T-helper 17 cell (primary cell): ENCODE measurements around the gene FAT1. TPM values are rescaled to one million over a fixed set of nuclear protein-coding genes. Genes with fewer than 3 reads are reported as not detected.

Experiments used
- ATAC-seq: fragments of 150-1000 bp; cut with Tn5 transposase; 2 replicates; pipeline ENCODE4 v1.10.0; 2021; ENCODE audit warnings: mild to moderate bottlenecking, moderate library complexity
- DNase-seq, 3 donors: peaks; one replicate each; pipeline versions ENCODE4 v3.0.0 to v3.0.0-alpha.2; 2020 to 2021
- H3K9me3 ChIP-seq: one replicate; pipeline ENCODE4 v1.7.0; 2013; ENCODE audit warnings: low read length, mild to moderate bottlenecking; ENCODE audit not compliant: control insufficient read depth, poor library complexity, severe bottlenecking
- H3K27ac Mint-ChIP-seq: one replicate; pipeline ENCODE4 v1.8.0; 2022; ENCODE audit warnings: mild to moderate bottlenecking, moderate library complexity, mixed read lengths
- H3K27me3 Mint-ChIP-seq: one replicate; pipeline ENCODE4 v1.8.0; 2022; ENCODE audit warnings: mixed read lengths
- H3K36me3 Mint-ChIP-seq: one replicate; pipeline ENCODE4 v1.8.0; 2022; ENCODE audit warnings: low read depth, mixed read lengths
- H3K4me1 Mint-ChIP-seq: one replicate; pipeline ENCODE4 v1.8.0; 2022; ENCODE audit warnings: mild to moderate bottlenecking, mixed read lengths
- H3K4me3 Mint-ChIP-seq: one replicate; pipeline ENCODE4 v1.8.0; 2022; ENCODE audit warnings: mild to moderate bottlenecking, moderate library complexity, mixed read lengths
- total RNA-seq, 4 donors: library from RNA in 2 of 4; stranded (reverse) in 2 of 4; gene quantifications; one replicate each; pipeline ENCODE4 v1.2.3 and lab custom pipeline; 2022 to 2026

The FAT1 gene
- total RNA-seq, 2 donors from 2014 or later: not detected

DNA sequence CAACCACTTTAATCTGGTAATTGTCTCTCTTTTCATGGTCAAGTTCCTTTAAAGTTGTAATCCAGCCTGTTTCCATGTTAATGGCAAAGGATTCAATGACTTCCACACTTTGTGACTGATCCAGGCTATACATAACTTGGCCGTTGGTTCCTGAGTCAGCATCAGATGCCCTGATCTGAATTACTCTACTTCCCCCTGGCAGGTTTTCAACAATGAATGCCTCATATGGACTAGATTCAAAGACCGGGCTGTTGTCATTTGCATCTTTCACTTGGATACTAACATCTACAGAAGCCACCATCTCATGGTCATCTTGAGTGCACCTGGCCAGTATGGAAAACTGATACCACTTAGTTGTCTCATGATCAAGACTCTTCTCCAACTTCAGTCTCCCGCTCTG, 105.7 kb downstream of the FAT1 start:
- H3K9me3 ChIP-seq: no peaks in the 10 kb centered on the region
- H3K36me3 Mint-ChIP-seq: no peaks in the 10 kb centered on the region
- ATAC-seq (no peak), DNase-seq (no peak)
- H3K4me3 Mint-ChIP-seq: no peak overlapping the region
- no peaks in the 10 kb centered on the region for H3K4me1 Mint-ChIP-seq
- H3K27me3 Mint-ChIP-seq: peaks cover 11% of the 10 kb centered on the region
- no peak overlapping the region for H3K27ac Mint-ChIP-seq

- Mint-ChIP-seq H3K36me3 (no peaks in the 10 kb centered on the region), H3K27ac (no peak overlapping the region), H3K4me1 (no peaks in the 10 kb centered on the region), H3K27me3 (no peaks in the 10 kb centered on the region), H3K4me3 (no peak overlapping the region)
- ATAC-seq (no peak), DNase-seq (no peak)
- peaks cover 3% of the 10 kb centered on the region for H3K9me3 ChIP-seq
Observed at GRCh38 chr4:186607490-186607889, 116.2 kb downstream of the FAT1 start.

DNA sequence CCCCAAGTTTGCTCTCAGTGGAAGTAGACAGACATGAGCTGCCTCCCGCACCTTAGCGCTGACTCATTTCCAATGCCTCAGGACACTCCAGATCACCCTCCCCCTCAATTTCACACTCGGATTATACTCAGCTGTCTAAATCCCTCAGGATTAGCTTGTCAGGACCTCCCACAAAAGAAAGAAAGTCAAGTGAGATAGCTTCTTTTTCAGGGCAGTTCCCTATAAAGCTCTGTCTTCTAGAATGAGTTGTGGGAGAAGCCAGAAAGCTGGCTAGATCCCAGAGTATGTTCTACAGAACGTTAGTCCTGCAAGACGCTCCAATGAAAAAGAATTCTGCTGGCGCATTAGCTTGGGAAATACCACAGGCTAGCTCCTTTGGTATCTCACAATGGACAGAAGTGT, 117.1 kb downstream of the FAT1 start:
- Mint-ChIP-seq H3K36me3 (no peaks in the 10 kb centered on the region), H3K27me3 (no peaks in the 10 kb centered on the region), H3K4me1 (no peaks in the 10 kb centered on the region), H3K4me3 (no peak overlapping the region), H3K27ac (no peak overlapping the region)
- ATAC-seq: no peak
- DNase-seq: no peak
- peaks cover 3% of the 10 kb centered on the region for H3K9me3 ChIP-seq

DNA sequence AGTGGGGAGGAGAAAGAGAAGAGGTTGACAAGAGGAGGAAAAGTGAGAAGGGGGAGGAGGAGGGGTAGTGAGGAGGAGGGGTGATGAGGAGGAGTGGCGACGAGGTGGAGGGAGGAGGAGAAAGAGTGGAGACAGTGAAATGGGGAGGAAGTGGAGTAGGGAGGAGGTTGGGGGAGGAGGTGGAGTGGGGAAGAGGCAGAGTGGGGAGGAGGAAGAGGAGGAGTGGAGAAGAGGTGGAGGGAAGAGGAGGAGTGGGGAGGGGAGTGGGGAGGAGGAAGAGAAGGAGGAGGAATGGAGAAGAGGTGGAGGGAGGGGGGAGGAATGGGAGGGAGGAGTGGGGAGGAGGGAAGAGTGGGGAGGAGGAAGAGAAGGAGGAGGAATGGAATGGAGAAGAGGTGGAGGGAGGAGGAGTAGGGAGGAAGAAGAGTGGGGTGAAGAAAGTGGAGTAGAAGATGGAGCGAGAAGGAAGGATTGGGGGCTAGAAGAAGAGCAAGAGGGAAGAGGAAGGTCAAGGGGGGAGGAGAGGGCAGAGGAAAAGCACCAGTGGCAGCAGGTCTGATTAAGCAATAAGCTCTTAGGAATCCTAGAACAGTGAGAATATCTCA, 118.3 kb downstream of the FAT1 start:
- H3K4me1 Mint-ChIP-seq: no peaks in the 10 kb centered on the region
- no peaks in the 10 kb centered on the region for H3K36me3 Mint-ChIP-seq
- H3K27me3 Mint-ChIP-seq: no peaks in the 10 kb centered on the region
- no peak overlapping the region for H3K27ac Mint-ChIP-seq
- no peak overlapping the region for H3K4me3 Mint-ChIP-seq
- no peak for DNase-seq
- H3K9me3 ChIP-seq: peaks cover 3% of the 10 kb centered on the region
- ATAC-seq: no peak

- no peaks in the 10 kb centered on the region for H3K4me1 Mint-ChIP-seq
Observed at GRCh38 chr4:186604124-186604807, 119.4 kb downstream of the FAT1 start.

GRCh38 chr4:186602978-186603377, 120.7 kb downstream of the FAT1 start:
- no peaks in the 10 kb centered on the region for H3K36me3 Mint-ChIP-seq
- H3K27ac Mint-ChIP-seq: no peak overlapping the region
- H3K27me3 Mint-ChIP-seq: peaks cover 5% of the 10 kb centered on the region
- no peak overlapping the region for H3K4me3 Mint-ChIP-seq
- ATAC-seq (no peak), DNase-seq (no peak)
- H3K9me3 ChIP-seq: peaks cover under 1% of the 10 kb centered on the region
- H3K4me1 Mint-ChIP-seq: no peaks in the 10 kb centered on the region

More at GRCh38 chr4:186604124-186604807, 119.4 kb downstream of the FAT1 start:
- Mint-ChIP-seq H3K27me3 (peaks cover 5% of the 10 kb centered on the region), H3K27ac (no peak overlapping the region), H3K36me3 (no peaks in the 10 kb centered on the region), H3K4me3 (no peak overlapping the region)
- no peak for DNase-seq
- peaks cover 3% of the 10 kb centered on the region for H3K9me3 ChIP-seq
- ATAC-seq: no peak

GRCh38 chr4:186599483-186599882, 124.2 kb downstream of the FAT1 start:
- ATAC-seq: no peak
- H3K4me1 Mint-ChIP-seq: no peaks in the 10 kb centered on the region
- no peaks in the 10 kb centered on the region for H3K36me3 Mint-ChIP-seq
- H3K9me3 ChIP-seq: no peaks in the 10 kb centered on the region
- H3K27me3 Mint-ChIP-seq: peaks cover 5% of the 10 kb centered on the region
- no peak overlapping the region for H3K4me3 Mint-ChIP-seq
- DNase-seq: no peak
- no peak overlapping the region for H3K27ac Mint-ChIP-seq

GRCh38 chr4:186598686-186599085, 125.0 kb downstream of the FAT1 start:
- no peak overlapping the region for H3K4me3 Mint-ChIP-seq
- ATAC-seq (no peak), DNase-seq (no peak)
- no peaks in the 10 kb centered on the region for H3K9me3 ChIP-seq
- H3K36me3 Mint-ChIP-seq: no peaks in the 10 kb centered on the region
- peaks cover 5% of the 10 kb centered on the region for H3K27me3 Mint-ChIP-seq
- H3K27ac Mint-ChIP-seq: no peak overlapping the region
- no peaks in the 10 kb centered on the region for H3K4me1 Mint-ChIP-seq

DNA sequence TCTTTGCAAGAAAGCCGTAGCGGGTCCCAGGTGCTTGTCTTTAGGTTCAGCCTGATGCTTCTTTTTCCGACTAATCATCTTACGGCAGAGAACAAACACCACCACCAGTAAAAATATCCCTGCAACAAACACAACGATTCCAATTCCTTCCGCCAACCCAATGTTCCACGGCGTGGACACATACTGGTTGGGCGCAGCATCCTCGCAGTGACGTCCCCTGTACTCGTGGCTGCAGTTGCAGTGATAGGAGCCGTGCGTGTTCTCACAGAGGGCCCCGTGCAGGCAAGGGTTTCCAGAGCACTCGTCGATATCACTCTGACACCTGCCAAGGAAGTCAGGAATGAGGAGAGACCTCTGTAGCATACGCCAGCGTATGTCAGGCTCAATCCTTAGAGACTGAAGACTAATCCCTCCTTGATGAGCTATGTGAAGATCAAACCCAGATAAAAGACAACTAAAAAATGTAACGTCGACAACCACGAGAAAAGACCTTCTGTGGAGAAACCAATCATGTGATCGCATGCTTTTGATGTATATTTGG, 126.7 kb downstream of the FAT1 start:
- H3K9me3 ChIP-seq: no peaks in the 10 kb centered on the region
- Mint-ChIP-seq H3K27me3 (peaks cover 9% of the 10 kb centered on the region), H3K36me3 (no peaks in the 10 kb centered on the region), H3K4me3 (no peak overlapping the region), H3K4me1 (no peaks in the 10 kb centered on the region), H3K27ac (no peak overlapping the region)
- no peak for ATAC-seq
- DNase-seq: no peak

GRCh38 chr4:186596346-186596745, 127.3 kb downstream of the FAT1 start:
- ATAC-seq: no peak
- DNase-seq: no peak
- Mint-ChIP-seq H3K4me3 (no peak overlapping the region), H3K27ac (no peak overlapping the region), H3K27me3 (peaks cover 9% of the 10 kb centered on the region), H3K36me3 (no peaks in the 10 kb centered on the region), H3K4me1 (no peaks in the 10 kb centered on the region)
- no peaks in the 10 kb centered on the region for H3K9me3 ChIP-seq

DNA sequence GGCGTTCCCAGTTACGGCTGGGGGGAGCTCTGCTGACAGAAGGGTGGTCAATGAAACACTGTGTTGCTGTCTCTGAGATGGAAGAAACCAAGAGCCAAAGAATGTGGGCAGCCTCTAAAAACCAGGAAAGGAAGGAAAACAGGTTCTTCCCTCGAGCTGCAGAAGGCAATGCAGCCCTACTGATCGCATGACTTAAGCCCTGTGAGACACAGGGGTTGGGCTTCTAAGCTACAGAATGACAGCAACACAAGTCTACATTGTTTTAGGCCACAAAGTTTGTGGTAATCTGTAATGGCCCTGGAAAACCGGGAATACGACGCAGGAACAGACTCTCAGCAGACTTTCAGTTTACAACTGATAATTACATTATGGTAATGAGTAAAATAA, 130.1 kb downstream of the FAT1 start:
- no peak overlapping the region for H3K4me3 Mint-ChIP-seq
- no peaks in the 10 kb centered on the region for H3K9me3 ChIP-seq
- H3K27ac Mint-ChIP-seq: no peak overlapping the region
- DNase-seq (no peak), ATAC-seq (no peak)
- no peaks in the 10 kb centered on the region for H3K36me3 Mint-ChIP-seq
- no peaks in the 10 kb centered on the region for H3K4me1 Mint-ChIP-seq
- peaks cover 4% of the 10 kb centered on the region for H3K27me3 Mint-ChIP-seq

DNA sequence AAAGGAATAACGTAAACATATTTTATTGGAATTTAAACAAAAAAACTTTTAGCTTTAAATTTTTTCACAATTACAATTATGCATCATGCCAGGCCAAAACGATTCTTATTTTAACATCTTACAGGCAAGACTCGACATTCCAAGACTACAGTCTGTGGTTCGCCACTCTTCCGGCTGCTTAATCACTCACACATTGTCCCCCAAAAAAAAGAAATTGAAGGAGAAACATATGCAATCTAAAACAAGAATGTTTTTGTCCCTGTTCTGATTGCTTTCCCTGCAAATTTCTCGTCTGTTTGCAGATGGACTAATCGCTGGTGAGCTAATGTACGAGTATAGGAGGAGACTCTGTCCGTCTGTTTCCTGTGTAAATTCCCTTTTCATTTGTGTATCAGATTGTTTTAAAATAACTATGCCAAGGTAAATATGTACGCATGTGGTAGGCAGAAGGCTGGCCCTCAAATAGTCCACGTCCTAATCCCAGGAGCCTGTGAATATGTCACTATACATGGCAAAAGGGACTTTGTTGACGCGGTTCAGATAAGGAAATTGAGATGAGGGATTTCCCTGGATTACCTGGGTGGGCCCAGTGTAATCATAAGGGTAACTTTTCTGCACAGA, 130.6 kb downstream of the FAT1 start:
- no peaks in the 10 kb centered on the region for H3K9me3 ChIP-seq
- Mint-ChIP-seq H3K27me3 (peaks cover 4% of the 10 kb centered on the region), H3K4me1 (no peaks in the 10 kb centered on the region), H3K36me3 (no peaks in the 10 kb centered on the region), H3K27ac (no peak overlapping the region), H3K4me3 (no peak overlapping the region)
- ATAC-seq: no peak
- no peak for DNase-seq

- Mint-ChIP-seq H3K27me3 (peaks cover 4% of the 10 kb centered on the region), H3K36me3 (no peaks in the 10 kb centered on the region)
- no peak for DNase-seq
Observed at GRCh38 chr4:186592445-186592844, 131.2 kb downstream of the FAT1 start.

More at GRCh38 chr4:186592445-186592844, 131.2 kb downstream of the FAT1 start:
- ATAC-seq: no peak
- H3K4me1 Mint-ChIP-seq: no peaks in the 10 kb centered on the region
- H3K4me3 Mint-ChIP-seq: no peak overlapping the region
- no peaks in the 10 kb centered on the region for H3K9me3 ChIP-seq
- no peak overlapping the region for H3K27ac Mint-ChIP-seq
